Tibial nerve (tissue), 4 donors: Measurements from ENCODE around the gene PRSS38. TPM values are rescaled to one million over a fixed set of nuclear protein-coding genes. Genes with fewer than 3 reads are reported as not detected.

Experiments used
- DNase-seq, 2 donors: peaks; one replicate each; pipeline ENCODE4 v3.0.0-alpha.2; 2019; ENCODE audit warnings: low spot score in 2 of 2
- H3K27ac ChIP-seq, 4 donors: fragments of 200-600 bp; sonication (generic) in 3 of 4; one replicate each; pipeline ENCODE4 v1.5.1; 2017 to 2019; ENCODE audit warnings: mild to moderate bottlenecking in 1 of 4
- H3K27me3 ChIP-seq, 2 donors: fragments of 200-600 bp; sonication (generic) in 1 of 2; one replicate each; pipeline versions ENCODE4 v1.5.1 to v1.6.0; 2017 to 2019
- H3K36me3 ChIP-seq, 3 donors: fragments of 200-600 bp; sonication (generic); one replicate each; pipeline ENCODE4 v1.5.1; 2018 to 2019
- H3K4me1 ChIP-seq, 4 donors: fragments of 200-600 bp; sonication (generic) in 3 of 4; one replicate each; pipeline ENCODE4 v1.5.1; 2017 to 2019
- H3K4me3 ChIP-seq, 4 donors: fragments of 200-600 bp; sonication (generic) in 3 of 4; one replicate each; pipeline ENCODE4 v1.5.1; 2017 to 2019; ENCODE audit warnings: mild to moderate bottlenecking in 1 of 4, moderate library complexity in 1 of 4
- H3K9me3 ChIP-seq, 4 donors: fragments of 200-600 bp; sonication (generic) in 3 of 4; one replicate each; pipeline ENCODE4 v1.5.1; 2017 to 2019
- EP300 ChIP-seq, 2 donors: sonication (generic); formaldehyde crosslinking; IDR thresholded peaks; one replicate each; pipeline ENCODE4 v1.6.1; 2017; ENCODE audit warnings: antibody characterized with exemption in 2 of 2, mild to moderate bottlenecking in 1 of 2
- POLR2A ChIP-seq, 2 donors: fragments of 450-650 bp; IDR thresholded peaks; one replicate each; pipeline ENCODE4 v1.6.1; 2017; ENCODE audit warnings: antibody characterized with exemption in 2 of 2, mild to moderate bottlenecking in 2 of 2, moderate library complexity in 2 of 2
- WGBS, 2 donors: methylation state at CpG; one replicate each; pipeline ENCODE4 v1.1.5; 2018; 5-methylcytosine and 5-hydroxymethylcytosine counted together
- total RNA-seq, 4 donors: library from RNA; depleted of rRNA; stranded (reverse); fragments of >200 nt; gene quantifications; one replicate each; pipeline ENCODE4 v1.1.0, GENCODE V29; 2016
- TF ChIP-seq, protein P1 (sequence below), 5 experiments: fragments of 200-600 bp in 3 of 5; fragments of 450-650 bp in 2 of 5; sonication (generic) in 3 of 5; IDR thresholded peaks; one replicate each; pipeline ENCODE4 v1.5.1; 2016 to 2019; ENCODE audit warnings: antibody characterized with exemption in 5 of 5, mild to moderate bottlenecking in 3 of 5, moderate library complexity in 2 of 5

Gene PRSS38
- total RNA-seq, 4 donors from 2014 or later, result not detected

- no peak for DNase-seq
- TF ChIP-seq, protein P1, sequence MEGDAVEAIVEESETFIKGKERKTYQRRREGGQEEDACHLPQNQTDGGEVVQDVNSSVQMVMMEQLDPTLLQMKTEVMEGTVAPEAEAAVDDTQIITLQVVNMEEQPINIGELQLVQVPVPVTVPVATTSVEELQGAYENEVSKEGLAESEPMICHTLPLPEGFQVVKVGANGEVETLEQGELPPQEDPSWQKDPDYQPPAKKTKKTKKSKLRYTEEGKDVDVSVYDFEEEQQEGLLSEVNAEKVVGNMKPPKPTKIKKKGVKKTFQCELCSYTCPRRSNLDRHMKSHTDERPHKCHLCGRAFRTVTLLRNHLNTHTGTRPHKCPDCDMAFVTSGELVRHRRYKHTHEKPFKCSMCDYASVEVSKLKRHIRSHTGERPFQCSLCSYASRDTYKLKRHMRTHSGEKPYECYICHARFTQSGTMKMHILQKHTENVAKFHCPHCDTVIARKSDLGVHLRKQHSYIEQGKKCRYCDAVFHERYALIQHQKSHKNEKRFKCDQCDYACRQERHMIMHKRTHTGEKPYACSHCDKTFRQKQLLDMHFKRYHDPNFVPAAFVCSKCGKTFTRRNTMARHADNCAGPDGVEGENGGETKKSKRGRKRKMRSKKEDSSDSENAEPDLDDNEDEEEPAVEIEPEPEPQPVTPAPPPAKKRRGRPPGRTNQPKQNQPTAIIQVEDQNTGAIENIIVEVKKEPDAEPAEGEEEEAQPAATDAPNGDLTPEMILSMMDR (IDR thresholded peaks at IDR 0.05), result no peak
- TF ChIP-seq EP300 (IDR thresholded peaks at IDR 0.05), result no peak
- no peak for TF ChIP-seq POLR2A (IDR thresholded peaks at IDR 0.05)
- H3K4me3 ChIP-seq, result no peak overlapping the region
- WGBS, 2 donors, result 80 to 81% methylated on average over 7 of the region's 7 CpGs
- H3K36me3 ChIP-seq, result no peaks in the 10 kb centered on the region
- H3K4me1 ChIP-seq, result no peaks in the 10 kb centered on the region
- no peaks in the 10 kb centered on the region for H3K9me3 ChIP-seq
- H3K27me3 ChIP-seq, result no peaks in the 10 kb centered on the region
- no peak overlapping the region for H3K27ac ChIP-seq
Measured at GRCh38 chr1:227838181-227838580, 22.7 kb downstream of the PRSS38 start.

- Histone ChIP-seq H3K9me3 (peaks cover 0 to 6% (median 0%) of the 10 kb centered on the region in 4 donors), H3K27me3 (no peaks in the 10 kb centered on the region), H3K4me1 (no peaks in the 10 kb centered on the region), H3K27ac (no peak overlapping the region), H3K36me3 (no peaks in the 10 kb centered on the region), H3K4me3 (no peak overlapping the region)
- no peak for DNase-seq
- no peak for TF ChIP-seq POLR2A (IDR thresholded peaks at IDR 0.05)
- TF ChIP-seq EP300 (IDR thresholded peaks at IDR 0.05), result no peak
- TF ChIP-seq, protein P1 (IDR thresholded peaks at IDR 0.05), result no peak
- WGBS, 2 donors, result 67 to 68% methylated on average over 9 of the region's 9 CpGs
Measured at GRCh38 chr1:227841096-227841495, 25.6 kb downstream of the PRSS38 start.

- WGBS, 2 donors, result 58 to 88% methylated on average over 3 to 5 of the region's 5 CpGs
- TF ChIP-seq EP300 (IDR thresholded peaks at IDR 0.05), result no peak
Measured at GRCh38 chr1:227844320-227845146, 29.1 kb downstream of the PRSS38 start.

DNA sequence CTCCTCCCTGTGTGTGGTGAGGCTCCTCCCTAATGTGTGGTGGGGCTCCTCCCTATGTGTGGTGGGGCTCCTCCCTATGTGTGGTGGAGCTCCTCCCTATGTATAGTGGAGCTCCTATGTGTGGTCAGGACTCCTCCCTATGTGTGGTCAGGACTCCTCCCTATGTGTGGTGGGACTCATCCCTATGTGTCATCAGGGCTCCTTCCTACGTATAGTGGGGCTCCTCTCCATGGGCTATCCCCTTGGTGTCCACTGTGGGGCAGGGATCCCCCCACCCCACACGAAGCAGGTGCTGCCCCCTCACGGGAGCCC, 29.6 kb downstream of the PRSS38 start:
- Histone ChIP-seq H3K4me1 (no peaks in the 10 kb centered on the region), H3K27me3 (no peaks in the 10 kb centered on the region), H3K4me3 (no peak overlapping the region), H3K27ac (no peak overlapping the region), H3K36me3 (no peaks in the 10 kb centered on the region), H3K9me3 (peaks cover 0 to 15% (median 0%) of the 10 kb centered on the region in 4 donors)
- no peak for DNase-seq
- WGBS, 2 donors, result 90% methylated on average over 3 of the region's 3 CpGs
- TF ChIP-seq EP300 (IDR thresholded peaks at IDR 0.05) (no peak), POLR2A (IDR thresholded peaks at IDR 0.05) (no peak)
- TF ChIP-seq, protein P1 (IDR thresholded peaks at IDR 0.05), result no peak

More at GRCh38 chr1:227844320-227845146, 29.1 kb downstream of the PRSS38 start:
- Histone ChIP-seq H3K36me3 (no peaks in the 10 kb centered on the region), H3K9me3 (peaks cover 0 to 15% (median 0%) of the 10 kb centered on the region in 4 donors), H3K27me3 (no peaks in the 10 kb centered on the region), H3K4me1 (no peaks in the 10 kb centered on the region), H3K27ac (no peak overlapping the region), H3K4me3 (no peak overlapping the region)
- no peak for DNase-seq

GRCh38 chr1:227845519-227845918, 30.0 kb downstream of the PRSS38 start:
- 80 to 93% methylated on average over 5 to 7 of the region's 7 CpGs for WGBS, 2 donors
- TF ChIP-seq, protein P1 (IDR thresholded peaks at IDR 0.05), result no peak
- TF ChIP-seq POLR2A (IDR thresholded peaks at IDR 0.05) (no peak), EP300 (IDR thresholded peaks at IDR 0.05) (no peak)
- H3K9me3 ChIP-seq, result peaks cover 0 to 15% (median 0%) of the 10 kb centered on the region in 4 donors
- H3K36me3 ChIP-seq, result no peaks in the 10 kb centered on the region
- H3K27ac ChIP-seq, result no peak overlapping the region
- no peak overlapping the region for H3K4me3 ChIP-seq
- no peaks in the 10 kb centered on the region for H3K4me1 ChIP-seq
- DNase-seq, result no peak
- no peaks in the 10 kb centered on the region for H3K27me3 ChIP-seq
